ENCODE measurements around the gene DOCK9. TPM values are rescaled to one million over a fixed set of nuclear protein-coding genes. Genes with fewer than 3 reads are reported as not detected.

Gene DOCK9
- total RNA-seq, 4 donors from 2014 or later, result 127 to 191 (median 154) TPM

GRCh38 chr13:98848746-98849145, 129.1 kb downstream of the DOCK9 start:
- H3K27ac ChIP-seq (replicated peaks in 1 of 4), result no peak overlapping the region
- no peak for DNase-seq (ENCODE audit: extremely low spot score)
- intact Hi-C loops (cut with DNase I), result no loop called here
- peaks cover 0 to 24% (median 17%) of the 10 kb centered on the region in 4 donors for H3K4me1 ChIP-seq
- no peak overlapping the region for H3K4me3 ChIP-seq
- H3K9me3 ChIP-seq, result no peaks in the 10 kb centered on the region
- TF ChIP-seq POLR2AphosphoS5 (IDR thresholded peaks at IDR 0.05), result no peak
- TF ChIP-seq POLR2A (IDR thresholded peaks at IDR 0.05; ENCODE audit: low read depth), result no peak
- TF ChIP-seq CTCF (IDR thresholded peaks at IDR 0.05), result no peak
- no peak for TF ChIP-seq EP300 (IDR thresholded peaks at IDR 0.05)
- no peaks in the 10 kb centered on the region for H3K27me3 ChIP-seq
- WGBS, result 69% methylated on average over 7 of the region's 7 CpGs
- peaks cover 0 to 94% (median 49%) of the 10 kb centered on the region in 4 donors for H3K36me3 ChIP-seq

- H3K9me3 ChIP-seq, result no peaks in the 10 kb centered on the region
- TF ChIP-seq EP300 (IDR thresholded peaks at IDR 0.05) (no peak), POLR2AphosphoS5 (IDR thresholded peaks at IDR 0.05) (no peak), CTCF (IDR thresholded peaks at IDR 0.05) (no peak), POLR2A (IDR thresholded peaks at IDR 0.05; ENCODE audit: low read depth) (no peak)
- H3K4me1 ChIP-seq, result peaks cover 6 to 26% (median 19%) of the 10 kb centered on the region in 4 donors
- intact Hi-C loops (cut with DNase I), result no loop called here
- 82% methylated on average over 5 of the region's 5 CpGs for WGBS
- no peak overlapping the region for H3K27ac ChIP-seq (replicated peaks in 1 of 4)
- DNase-seq (ENCODE audit: extremely low spot score), result no peak
- H3K4me3 ChIP-seq, result no peak overlapping the region
- no peaks in the 10 kb centered on the region for H3K27me3 ChIP-seq
- peaks cover 0 to 86% (median 46%) of the 10 kb centered on the region in 4 donors for H3K36me3 ChIP-seq
Observed at GRCh38 chr13:98847780-98848179, 130.1 kb downstream of the DOCK9 start.

- TF ChIP-seq POLR2A (IDR thresholded peaks at IDR 0.05; ENCODE audit: low read depth) (no peak), POLR2AphosphoS5 (IDR thresholded peaks at IDR 0.05) (no peak), EP300 (IDR thresholded peaks at IDR 0.05) (no peak), CTCF (IDR thresholded peaks at IDR 0.05) (no peak)
- 88% methylated on average over 4 of the region's 4 CpGs for WGBS
- Histone ChIP-seq H3K4me3 (no peak overlapping the region), H3K27me3 (no peaks in the 10 kb centered on the region), H3K27ac (replicated peaks in 1 of 4) (no peak overlapping the region), H3K4me1 (peaks cover 6 to 20% (median 14%) of the 10 kb centered on the region in 4 donors), H3K9me3 (no peaks in the 10 kb centered on the region), H3K36me3 (peaks cover 0 to 84% (median 46%) of the 10 kb centered on the region in 4 donors)
- DNase-seq (ENCODE audit: extremely low spot score), result no peak
- intact Hi-C loops (cut with DNase I), result no loop called here
Observed at GRCh38 chr13:98846986-98847385, 130.9 kb downstream of the DOCK9 start.

GRCh38 chr13:98846521-98846920, 131.3 kb downstream of the DOCK9 start:
- no peak for DNase-seq (ENCODE audit: extremely low spot score)
- H3K9me3 ChIP-seq, result no peaks in the 10 kb centered on the region
- no peak overlapping the region for H3K27ac ChIP-seq (replicated peaks in 1 of 4)
- WGBS, result 88% methylated on average over 5 of the region's 5 CpGs
- H3K4me3 ChIP-seq, result no peak overlapping the region
- H3K36me3 ChIP-seq, result peaks cover 0 to 86% (median 46%) of the 10 kb centered on the region in 4 donors
- peaks cover 6 to 20% (median 14%) of the 10 kb centered on the region in 4 donors for H3K4me1 ChIP-seq
- TF ChIP-seq EP300 (IDR thresholded peaks at IDR 0.05) (no peak), CTCF (IDR thresholded peaks at IDR 0.05) (no peak), POLR2AphosphoS5 (IDR thresholded peaks at IDR 0.05) (no peak), POLR2A (IDR thresholded peaks at IDR 0.05; ENCODE audit: low read depth) (no peak)
- H3K27me3 ChIP-seq, result no peaks in the 10 kb centered on the region
- intact Hi-C loops (cut with DNase I), result no loop called here

GRCh38 chr13:98845742-98846141, 132.1 kb downstream of the DOCK9 start:
- intact Hi-C loops (cut with DNase I), result no loop called here
- Histone ChIP-seq H3K27ac (replicated peaks in 1 of 4) (no peak overlapping the region), H3K9me3 (no peaks in the 10 kb centered on the region), H3K4me1 (peaks cover 6 to 20% (median 14%) of the 10 kb centered on the region in 4 donors), H3K4me3 (no peak overlapping the region), H3K36me3 (peaks cover 0 to 78% (median 40%) of the 10 kb centered on the region in 4 donors), H3K27me3 (no peaks in the 10 kb centered on the region)
- 76% methylated on average over 7 of the region's 7 CpGs for WGBS
- TF ChIP-seq EP300 (IDR thresholded peaks at IDR 0.05) (no peak), CTCF (IDR thresholded peaks at IDR 0.05) (no peak), POLR2AphosphoS5 (IDR thresholded peaks at IDR 0.05) (no peak), POLR2A (IDR thresholded peaks at IDR 0.05; ENCODE audit: low read depth) (no peak)
- no peak for DNase-seq (ENCODE audit: extremely low spot score)

All from esophagus muscularis mucosa (tissue), 4 donors.